DOHH2 (cell line): ENCODE measurements around the gene RAD51B.

ENCODE experiments used
- H3F3A ChIP-seq: fragments of 200-600 bp; sonication (generic), shearing (Covaris generic); 2 replicates; pipeline ENCODE4 v1.6.0; 2016; ENCODE audit warnings: antibody characterized with exemption, mild to moderate bottlenecking; ENCODE audit not compliant: control insufficient read depth, insufficient read depth
- H3K27ac ChIP-seq: fragments of 200-600 bp; sonication (generic); 2 replicates; pipeline ENCODE4 v1.5.1; 2014; ENCODE audit warnings: low read depth, mild to moderate bottlenecking, low read length, moderate library complexity
- H3K27me3 ChIP-seq: fragments of 200-600 bp; sonication (generic); 2 replicates; pipeline ENCODE4 v1.6.1; 2014; ENCODE audit warnings: mild to moderate bottlenecking, low read length, mixed read lengths; ENCODE audit not compliant: control insufficient read depth
- H3K36me3 ChIP-seq: fragments of 200-600 bp; sonication (generic); 2 replicates; pipeline ENCODE4 v1.6.1; 2014; ENCODE audit warnings: mild to moderate bottlenecking, low read length, moderate library complexity, mixed read lengths; ENCODE audit not compliant: control insufficient read depth
- H3K4me1 ChIP-seq: fragments of 200-600 bp; sonication (generic); 2 replicates; pipeline ENCODE4 v1.6.1; 2014; ENCODE audit warnings: mild to moderate bottlenecking, low read length, mixed read lengths; ENCODE audit not compliant: control insufficient read depth
- H3K4me2 ChIP-seq: fragments of 200-600 bp; sonication (generic); 2 replicates; pipeline ENCODE4 v1.6.0; 2014; ENCODE audit warnings: mild to moderate bottlenecking, low read length, moderate library complexity
- H3K4me3 ChIP-seq: fragments of 200-600 bp; sonication (generic); 2 replicates; pipeline ENCODE4 v1.5.1; 2014; ENCODE audit warnings: mild to moderate bottlenecking, low read length, mixed read lengths
- H3K79me2 ChIP-seq: fragments of 200-600 bp; sonication (generic); 2 replicates; pipeline ENCODE4 v1.6.1; 2014; ENCODE audit warnings: mild to moderate bottlenecking, low read length, mixed read lengths; ENCODE audit not compliant: control insufficient read depth
- H3K9me2 ChIP-seq: fragments of 200-600 bp; sonication (generic); replicated peaks from 2 replicates; pipeline ENCODE4 v1.6.1; 2014; ENCODE audit warnings: mild to moderate bottlenecking, low read length, mixed read lengths; ENCODE audit not compliant: control insufficient read depth
- H3K9me3 ChIP-seq: fragments of 200-600 bp; sonication (generic); 2 replicates; pipeline ENCODE4 v1.6.1; 2014; ENCODE audit warnings: antibody characterized with exemption, low read length, mixed read lengths; ENCODE audit not compliant: control insufficient read depth, insufficient read depth
- H4K20me1 ChIP-seq: fragments of 200-600 bp; sonication (generic); 2 replicates; pipeline ENCODE4 v1.6.0; 2014; ENCODE audit warnings: low read depth, mild to moderate bottlenecking, antibody characterized with exemption, low read length, moderate library complexity; ENCODE audit not compliant: control insufficient read depth, insufficient read depth
- EZH2phosphoT487 ChIP-seq: fragments of 200-600 bp; sonication (generic); IDR thresholded peaks from 2 replicates; pipeline ENCODE4 v1.6.1; 2017; ENCODE audit warnings: borderline replicate concordance, mild to moderate bottlenecking, antibody characterized with exemption, low read length, moderate library complexity, mixed read lengths
- TF ChIP-seq, protein P1 (sequence below): fragments of 200-600 bp; sonication (generic); IDR thresholded peaks from one replicate; pipeline ENCODE4 v1.5.1; 2014; ENCODE audit warnings: antibody characterized with exemption, mild to moderate bottlenecking, low read depth, low read length; ENCODE audit not compliant: poor library complexity, severe bottlenecking

Gene RAD51B

DNA sequence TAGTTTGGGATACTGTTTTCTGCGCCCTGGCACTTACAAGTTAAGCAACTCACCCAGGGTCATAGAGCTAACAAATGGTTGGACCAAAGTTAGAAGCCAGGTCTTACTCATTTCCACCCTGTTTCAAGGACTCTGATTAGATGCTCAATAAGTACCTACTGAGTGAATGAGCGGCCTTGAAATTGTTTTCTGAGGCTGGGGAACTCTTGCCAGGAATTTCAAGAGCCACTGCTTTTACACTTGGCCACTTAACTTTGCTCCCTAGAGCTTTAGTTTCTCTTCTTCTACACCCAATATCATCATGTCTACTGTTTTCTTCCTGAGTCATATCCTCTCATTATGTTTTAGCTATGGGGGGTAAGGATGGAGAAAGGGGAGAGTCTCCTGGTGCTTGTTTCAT is 541.7 kb downstream of the RAD51B start:
- peaks cover 8% of the 10 kb centered on the region for H3F3A ChIP-seq
- H4K20me1 ChIP-seq: no peaks in the 10 kb centered on the region
- H3K27me3 ChIP-seq: no peaks in the 10 kb centered on the region
- no peaks in the 10 kb centered on the region for H3K36me3 ChIP-seq
- no peak overlapping the region for H3K4me3 ChIP-seq
- peaks cover 28% of the 10 kb centered on the region for H3K4me1 ChIP-seq
- no peak overlapping the region for H3K4me2 ChIP-seq
- no peaks in the 10 kb centered on the region for H3K9me3 ChIP-seq
- TF ChIP-seq, protein P1, sequence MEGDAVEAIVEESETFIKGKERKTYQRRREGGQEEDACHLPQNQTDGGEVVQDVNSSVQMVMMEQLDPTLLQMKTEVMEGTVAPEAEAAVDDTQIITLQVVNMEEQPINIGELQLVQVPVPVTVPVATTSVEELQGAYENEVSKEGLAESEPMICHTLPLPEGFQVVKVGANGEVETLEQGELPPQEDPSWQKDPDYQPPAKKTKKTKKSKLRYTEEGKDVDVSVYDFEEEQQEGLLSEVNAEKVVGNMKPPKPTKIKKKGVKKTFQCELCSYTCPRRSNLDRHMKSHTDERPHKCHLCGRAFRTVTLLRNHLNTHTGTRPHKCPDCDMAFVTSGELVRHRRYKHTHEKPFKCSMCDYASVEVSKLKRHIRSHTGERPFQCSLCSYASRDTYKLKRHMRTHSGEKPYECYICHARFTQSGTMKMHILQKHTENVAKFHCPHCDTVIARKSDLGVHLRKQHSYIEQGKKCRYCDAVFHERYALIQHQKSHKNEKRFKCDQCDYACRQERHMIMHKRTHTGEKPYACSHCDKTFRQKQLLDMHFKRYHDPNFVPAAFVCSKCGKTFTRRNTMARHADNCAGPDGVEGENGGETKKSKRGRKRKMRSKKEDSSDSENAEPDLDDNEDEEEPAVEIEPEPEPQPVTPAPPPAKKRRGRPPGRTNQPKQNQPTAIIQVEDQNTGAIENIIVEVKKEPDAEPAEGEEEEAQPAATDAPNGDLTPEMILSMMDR: no peak
- TF ChIP-seq EZH2phosphoT487: no peak
- no peaks in the 10 kb centered on the region for H3K9me2 ChIP-seq
- no peak overlapping the region for H3K27ac ChIP-seq
- H3K79me2 ChIP-seq: no peaks in the 10 kb centered on the region

DNA sequence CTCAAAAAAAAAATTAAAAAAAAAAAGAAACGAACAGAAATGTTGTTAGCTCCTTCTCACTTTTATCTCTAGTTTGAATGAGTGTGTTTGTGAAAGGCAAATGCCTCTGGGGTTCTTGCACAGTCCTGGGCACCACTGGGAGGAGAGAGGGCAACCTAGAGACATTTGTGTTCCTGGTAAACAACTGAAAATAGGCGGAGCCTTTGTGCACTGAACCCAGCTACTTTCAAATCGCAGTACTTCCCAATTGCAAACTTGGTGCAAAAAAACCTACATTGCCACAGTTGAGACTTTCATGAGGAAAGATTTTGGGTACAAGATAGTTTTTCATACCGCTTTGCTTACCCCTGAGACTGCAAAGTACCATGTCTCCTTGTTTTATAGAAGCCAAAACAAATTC is 543.3 kb downstream of the RAD51B start:
- H3K4me2 ChIP-seq: no peak overlapping the region
- TF ChIP-seq, protein P1: no peak
- no peak for TF ChIP-seq EZH2phosphoT487
- no peaks in the 10 kb centered on the region for H3K9me2 ChIP-seq
- no peaks in the 10 kb centered on the region for H3K9me3 ChIP-seq
- H3K4me1 ChIP-seq: peaks cover 44% of the 10 kb centered on the region
- no peaks in the 10 kb centered on the region for H3K36me3 ChIP-seq
- H3K27ac ChIP-seq: no peak overlapping the region
- H3K79me2 ChIP-seq: no peaks in the 10 kb centered on the region
- H4K20me1 ChIP-seq: no peaks in the 10 kb centered on the region
- H3K27me3 ChIP-seq: no peaks in the 10 kb centered on the region
- H3K4me3 ChIP-seq: no peak overlapping the region
- H3F3A ChIP-seq: peaks cover 12% of the 10 kb centered on the region

DNA sequence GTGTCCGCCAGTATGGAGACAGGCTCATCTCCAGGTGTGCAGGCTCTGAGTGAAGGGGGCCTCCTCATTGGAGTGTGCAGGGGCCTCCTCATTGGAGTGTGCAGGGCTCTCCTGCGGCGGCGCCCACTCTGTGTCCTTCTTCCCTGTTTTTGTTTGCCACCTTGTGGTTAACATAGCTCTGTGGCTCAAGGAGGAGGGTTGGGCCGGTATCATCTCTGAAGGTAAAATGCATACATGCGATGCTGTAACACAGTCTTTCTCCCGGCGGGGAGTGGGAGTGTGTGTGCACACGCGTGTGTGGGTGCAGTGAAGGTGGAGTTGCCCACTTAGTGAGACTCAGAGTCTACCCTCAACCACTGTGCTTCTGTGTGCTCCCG is 543.9 kb downstream of the RAD51B start:
- no peak overlapping the region for H3K4me3 ChIP-seq
- H3K9me3 ChIP-seq: no peaks in the 10 kb centered on the region
- H3K79me2 ChIP-seq: no peaks in the 10 kb centered on the region
- no peaks in the 10 kb centered on the region for H3K27me3 ChIP-seq
- H4K20me1 ChIP-seq: no peaks in the 10 kb centered on the region
- H3K36me3 ChIP-seq: no peaks in the 10 kb centered on the region
- TF ChIP-seq, protein P1: no peak
- TF ChIP-seq EZH2phosphoT487: no peak
- H3K27ac ChIP-seq: no peak overlapping the region
- H3K9me2 ChIP-seq: no peaks in the 10 kb centered on the region
- H3K4me1 ChIP-seq: peaks cover 50% of the 10 kb centered on the region
- H3K4me2 ChIP-seq: no peak overlapping the region
- peaks cover 12% of the 10 kb centered on the region for H3F3A ChIP-seq
